Gastrocnemius medialis (tissue), 4 donors: ENCODE data around the gene SMTNL1. TPM values are rescaled to one million over a fixed set of nuclear protein-coding genes. Genes with fewer than 3 reads are reported as not detected.

ENCODE experiments used
- ATAC-seq, 2 donors: fragments of 150-250 bp; one replicate each; pipeline ENCODE4 v1.9.1; 2016
- DNase-seq, 2 donors: peaks; one replicate each; pipeline ENCODE4 v3.0.0-alpha.2; 2019
- H3K27ac ChIP-seq, 4 donors: fragments of 200-600 bp; sonication (generic); 1 replicate in 1 of 4; 2 replicates in 3 of 4; pipeline ENCODE4 v1.5.1; 2016 to 2018; ENCODE audit warnings: mild to moderate bottlenecking in 2 of 4, moderate library complexity in 1 of 4
- H3K27me3 ChIP-seq, 3 donors: fragments of 200-600 bp; sonication (generic) in 2 of 3; 1 replicate in 1 of 3; 2 replicates in 2 of 3; pipeline versions ENCODE4 v1.5.1 to v1.6.0; 2016 to 2019; ENCODE audit warnings: mild to moderate bottlenecking in 1 of 3, moderate library complexity in 1 of 3
- H3K36me3 ChIP-seq, 2 donors: fragments of 200-600 bp; sonication (generic) in 1 of 2; one replicate each; pipeline ENCODE4 v1.5.1; 2017 to 2018
- H3K4me1 ChIP-seq, 2 donors: fragments of 200-600 bp; sonication (generic) in 1 of 2; one replicate each; pipeline ENCODE4 v1.5.1; 2016 to 2017; ENCODE audit warnings: mild to moderate bottlenecking in 2 of 2
- H3K4me3 ChIP-seq, 4 donors: fragments of 200-600 bp; sonication (generic) in 3 of 4; 1 replicate in 1 of 4; 2 replicates in 3 of 4; pipeline ENCODE4 v1.5.1; 2016 to 2019; ENCODE audit warnings: mild to moderate bottlenecking in 2 of 4
- H3K9me3 ChIP-seq, 3 donors: fragments of 200-600 bp; sonication (generic) in 2 of 3; 1 replicate in 1 of 3; 2 replicates in 2 of 3; pipeline ENCODE4 v1.5.1; 2016 to 2019
- CTCF ChIP-seq, 5 experiments: fragments of 450-650 bp in 3 of 5; fragments of 200-600 bp in 2 of 5; sonication (generic) in 2 of 5; IDR thresholded peaks in 4 of 5; conservative IDR thresholded peaks in 1 of 5; 1 replicate in 4 of 5; 2 replicates in 1 of 5; pipeline ENCODE4 v1.5.1; 2016 to 2019; ENCODE audit warnings: antibody characterized with exemption in 5 of 5, mild to moderate bottlenecking in 3 of 5, moderate library complexity in 3 of 5
- POLR2A ChIP-seq, 2 donors: fragments of 450-650 bp; IDR thresholded peaks; one replicate each; pipeline ENCODE4 v1.6.1; 2017; ENCODE audit warnings: antibody characterized with exemption in 2 of 2, mild to moderate bottlenecking in 2 of 2, moderate library complexity in 2 of 2
- in situ Hi-C, 4 donors: fragments of 200-750 bp; cut with MboI; loops; one replicate each; pipeline versions ENCODE4 v1.15.0 to v1.8.0; 2017; ENCODE audit warnings: low sequenced_read_pairs in 4 of 4
- intact Hi-C: fragments of 100-400 bp; cut with DNase I; formaldehyde crosslinking; loops from one replicate; pipeline ENCODE4 v1.15.1; 2023; ENCODE audit warnings: low total_unique reads
- total RNA-seq, 4 donors: library from RNA; depleted of rRNA; stranded (reverse); fragments of >200 nt; gene quantifications; one replicate each; pipeline versions ENCODE4 v1.1.0 to v1.2.3, GENCODE V29; 2016

The SMTNL1 gene
- total RNA-seq, 4 donors from 2014 or later = 23.0 to 52.7 (median 43.4) TPM

GRCh38 chr11:57514538-57515331 lies 22.7 kb upstream of the SMTNL1 start:
- Histone ChIP-seq H3K4me1 (peaks cover 9 to 17% of the 10 kb centered on the region in 2 donors), H3K27ac (peak overlapping the region; percentile 80 to 93 (median 86)), H3K4me3 (peak overlapping the region; percentile 80 to 100 (median 91)), H3K27me3 (no peaks in the 10 kb centered on the region), H3K36me3 (no peaks in the 10 kb centered on the region), H3K9me3 (no peaks in the 10 kb centered on the region)
- DNase-seq (peak in 1 of 2 donors; percentile 42), ATAC-seq (peak; percentile 61 to 66)
- in situ Hi-C loops (no loop called here), intact Hi-C loops (loop anchor here (2.0 kb wide), 1 partner anchor 14 kb away; no protein-coding TSS in a partner anchor)
- TF ChIP-seq POLR2A (IDR thresholded peaks at IDR 0.05) = no peak
- no peak for TF ChIP-seq CTCF (IDR thresholded peaks at IDR 0.05 in 4 of 5, conservative IDR thresholded peaks at IDR 0.05 in 1 of 5)

GRCh38 chr11:57515332-57516060 lies 21.9 kb upstream of the SMTNL1 start, which contains the start of gene SLC43A1:
SLC43A1 (minus strand) TSS chr11:57515702; CDS start chr11:57514111, 1,591 bp downstream.
- ATAC-seq (peak; percentile 78 to 83), DNase-seq (peak; percentile 43 to 60)
- no peaks in the 10 kb centered on the region for H3K9me3 ChIP-seq
- in situ Hi-C loops = no loop called here
- peaks cover 9 to 17% of the 10 kb centered on the region in 2 donors for H3K4me1 ChIP-seq
- H3K27ac ChIP-seq = peak within 1 kb of the TSS; percentile 80 to 93 (median 86)
- no peaks in the 10 kb centered on the region for H3K36me3 ChIP-seq
- no peaks in the 10 kb centered on the region for H3K27me3 ChIP-seq
- intact Hi-C loops = loop anchor here (2.0 kb wide), 1 partner anchor 15 kb away; no protein-coding TSS in a partner anchor
- no peak for TF ChIP-seq CTCF (IDR thresholded peaks at IDR 0.05 in 4 of 5, conservative IDR thresholded peaks at IDR 0.05 in 1 of 5)
- peak; percentile 46 to 54 for TF ChIP-seq POLR2A (IDR thresholded peaks at IDR 0.05)
- peak within 1 kb of the TSS; percentile 80 to 100 (median 91) for H3K4me3 ChIP-seq

GRCh38 chr11:57516061-57516443 lies 21.3 kb upstream of the SMTNL1 start:
- Histone ChIP-seq H3K27me3 (no peaks in the 10 kb centered on the region), H3K27ac (peak overlapping the region; percentile 80 to 93 (median 86)), H3K4me1 (peaks cover 9 to 17% of the 10 kb centered on the region in 2 donors), H3K9me3 (no peaks in the 10 kb centered on the region), H3K36me3 (no peaks in the 10 kb centered on the region), H3K4me3 (peak overlapping the region; percentile 80 to 100 (median 91))
- in situ Hi-C loops = no loop called here
- no peak for TF ChIP-seq CTCF (IDR thresholded peaks at IDR 0.05 in 4 of 5, conservative IDR thresholded peaks at IDR 0.05 in 1 of 5)
- TF ChIP-seq POLR2A (IDR thresholded peaks at IDR 0.05) = no peak
- intact Hi-C loops = no loop called here
- DNase-seq = no peak
- no peak for ATAC-seq

- intact Hi-C loops = no loop called here
These were observed 16.3 kb upstream of the SMTNL1 start for GRCh38 chr11:57521116-57521515.

More at GRCh38 chr11:57521116-57521515, 16.3 kb upstream of the SMTNL1 start:
- Histone ChIP-seq H3K4me3 (no peak overlapping the region), H3K27ac (no peak overlapping the region), H3K9me3 (no peaks in the 10 kb centered on the region), H3K4me1 (peaks cover under 1% of the 10 kb centered on the region in 2 donors), H3K27me3 (no peaks in the 10 kb centered on the region), H3K36me3 (no peaks in the 10 kb centered on the region)
- in situ Hi-C loops = loop anchor here in 1 of 4 donors (10.0 kb wide), 1 partner anchor 176 kb away; no protein-coding TSS in a partner anchor
- ATAC-seq (no peak), DNase-seq (no peak)
- no peak for TF ChIP-seq POLR2A (IDR thresholded peaks at IDR 0.05)
- no peak for TF ChIP-seq CTCF (IDR thresholded peaks at IDR 0.05 in 4 of 5, conservative IDR thresholded peaks at IDR 0.05 in 1 of 5)
